PC-3 (cell line): ENCODE data around the gene PDHX. TPM values are rescaled to one million over a fixed set of nuclear protein-coding genes. Genes with fewer than 3 reads are reported as not detected.

Source experiments
- ATAC-seq: fragments of 200-7000 bp; cut with Tn5 transposase; 2 replicates; pipeline ENCODE4 v1.9.1; 2020; ENCODE audit warnings: mild to moderate bottlenecking, moderate library complexity
- BruUV-seq: library from RNA; stranded (reverse); fragments of 400-500 nt; replicated peaks from 2 replicates; lab custom pipeline; 2021; lab: Mats Ljungman, UMichigan
- CTCF ChIA-PET: fragments of 300-600 bp; sonication (Branson Sonifier 250); formaldehyde crosslinking; loops from one replicate; lab custom pipeline; 2022; ENCODE audit warnings: antibody characterized with exemption; lab: Charles Lee
- POLR2A ChIA-PET: fragments of 300-600 bp; sonication (Branson Sonifier 250); formaldehyde crosslinking; loops from one replicate; lab custom pipeline; 2022; ENCODE audit warnings: antibody characterized with exemption; ENCODE audit not compliant: unreplicated experiment; lab: Charles Lee
- DNase-seq: peaks from one replicate; pipeline ENCODE4 v3.0.0-alpha.2; 2015
- H2AFZ ChIP-seq: fragments of 300-600 bp; sonication (generic); 2 replicates; pipeline ENCODE4 v1.6.0; 2016; ENCODE audit warnings: antibody characterized with exemption, low read length
- H3F3A ChIP-seq: fragments of 300-600 bp; sonication (generic); one replicate; pipeline ENCODE4 v1.6.0; 2017; ENCODE audit warnings: antibody characterized with exemption, low read length, control low read depth, mild to moderate bottlenecking; ENCODE audit not compliant: unreplicated experiment
- H3K27ac ChIP-seq: fragments of 300-600 bp; sonication (generic); 2 replicates; pipeline ENCODE4 v1.5.1; 2016; ENCODE audit warnings: mild to moderate bottlenecking, low read length
- H3K27me3 ChIP-seq: fragments of 300-600 bp; sonication (generic); 2 replicates; pipeline ENCODE4 v1.6.1; 2016; ENCODE audit warnings: low read length, mixed read lengths
- H3K36me3 ChIP-seq: fragments of 300-600 bp; sonication (generic); 2 replicates; pipeline ENCODE4 v1.6.1; 2016; ENCODE audit warnings: low read depth, mixed run types, low read length, mixed read lengths
- H3K4me1 ChIP-seq: fragments of 300-600 bp; sonication (generic); 2 replicates; pipeline ENCODE4 v1.5.1; 2016; ENCODE audit warnings: low read length; ENCODE audit not compliant: insufficient read depth
- H3K4me2 ChIP-seq: fragments of 300-600 bp; sonication (generic); 2 replicates; pipeline ENCODE4 v1.6.0; 2016; ENCODE audit warnings: low read length
- H3K4me3 ChIP-seq: fragments of 300-600 bp; sonication (generic); 2 replicates; pipeline ENCODE4 v1.5.1; 2016; ENCODE audit warnings: mild to moderate bottlenecking, low read length, mixed read lengths
- H3K79me2 ChIP-seq: fragments of 300-600 bp; sonication (generic); 2 replicates; pipeline ENCODE4 v1.6.1; 2017; ENCODE audit warnings: low read length, mixed read lengths
- H3K9ac ChIP-seq: fragments of 300-600 bp; sonication (generic); 2 replicates; pipeline ENCODE4 v1.6.0; 2016; ENCODE audit warnings: mild to moderate bottlenecking, low read length
- H3K9me2 ChIP-seq: fragments of 300-600 bp; sonication (generic); replicated peaks from 2 replicates; pipeline ENCODE4 v1.6.1; 2016; ENCODE audit warnings: mixed run types, low read length, mixed read lengths
- H3K9me3 ChIP-seq: fragments of 300-600 bp; sonication (generic); 2 replicates; pipeline ENCODE4 v1.6.1; 2016; ENCODE audit warnings: low read length, mixed read lengths
- H4K20me1 ChIP-seq: fragments of 300-600 bp; sonication (generic); 2 replicates; pipeline ENCODE4 v1.6.1; 2016; ENCODE audit warnings: low read length, mixed read lengths
- CTCF ChIP-seq: fragments of 300-600 bp; sonication (generic); conservative IDR thresholded peaks from 2 replicates; pipeline ENCODE4 v1.5.1; 2017; ENCODE audit warnings: antibody characterized with exemption, low read depth, mild to moderate bottlenecking, low read length
- EZH2 ChIP-seq: fragments of 300-600 bp; sonication (generic); IDR thresholded peaks from one replicate; pipeline ENCODE4 v1.6.1; 2017; ENCODE audit warnings: antibody characterized with exemption, mild to moderate bottlenecking, low read length; ENCODE audit not compliant: unreplicated experiment
- EZH2phosphoT487 ChIP-seq: fragments of 300-600 bp; sonication (generic); IDR thresholded peaks from 2 replicates; pipeline ENCODE4 v1.6.1; 2018; ENCODE audit warnings: mild to moderate bottlenecking, antibody characterized with exemption, low read length, borderline replicate concordance
- intact Hi-C: fragments of 100-400 bp; cut with micrococcal nuclease; formaldehyde crosslinking; loops from 2 replicates; pipeline ENCODE4 v1.9.0; 2023
- total RNA-seq: library from RNA; depleted of rRNA; stranded (reverse); fragments of >200 nt; gene quantifications from 2 replicates; pipeline ENCODE4 v1.2.3, GENCODE V29; 2014

The PDHX gene
- total RNA-seq, 1 experiment from 2014 or later = 20.3 TPM

GRCh38 chr11:34999453-34999852, 83.0 kb downstream of the PDHX start:
- no peaks in the 10 kb centered on the region for H3K27me3 ChIP-seq
- TF ChIP-seq CTCF = no peak
- no peak for TF ChIP-seq EZH2
- TF ChIP-seq EZH2phosphoT487 = no peak
- ChIA-PET POLR2A (no interaction called here), CTCF (no interaction called here)
- no peaks in the 10 kb centered on the region for H4K20me1 ChIP-seq
- H3F3A ChIP-seq = no peaks in the 10 kb centered on the region
- no peaks in the 10 kb centered on the region for H3K36me3 ChIP-seq
- H3K4me2 ChIP-seq = no peak overlapping the region
- no peak overlapping the region for H2AFZ ChIP-seq
- H3K27ac ChIP-seq = no peak overlapping the region
- peaks cover 33% of the 10 kb centered on the region for H3K4me1 ChIP-seq
- ATAC-seq (no peak), DNase-seq (no peak)
- H3K4me3 ChIP-seq = no peak overlapping the region
- no peaks in the 10 kb centered on the region for H3K79me2 ChIP-seq
- no peaks in the 10 kb centered on the region for H3K9me2 ChIP-seq
- no peak overlapping the region for H3K9ac ChIP-seq
- BruUV-seq = no TSS peak
- no peaks in the 10 kb centered on the region for H3K9me3 ChIP-seq
- intact Hi-C loops = loop anchor here (2.0 to 5.0 kb wide), 4 partner anchors 73 to 488 kb away; no protein-coding TSS in a partner anchor

GRCh38 chr11:35003186-35003585, 86.8 kb downstream of the PDHX start:
- intact Hi-C loops = loop anchor here (5.0 to 10.0 kb wide), 2 partner anchors 164 to 232 kb away; no protein-coding TSS in a partner anchor
- Histone ChIP-seq H3K36me3 (no peaks in the 10 kb centered on the region), H3K9me3 (no peaks in the 10 kb centered on the region), H3K9me2 (no peaks in the 10 kb centered on the region), H3K27ac (peak overlapping the region; percentile 92), H4K20me1 (no peaks in the 10 kb centered on the region), H2AFZ (no peak overlapping the region), H3K79me2 (no peaks in the 10 kb centered on the region), H3F3A (no peaks in the 10 kb centered on the region), H3K4me2 (peak overlapping the region; percentile 69), H3K4me1 (peaks cover 53% of the 10 kb centered on the region), H3K27me3 (no peaks in the 10 kb centered on the region), H3K4me3 (no peak overlapping the region), H3K9ac (peak overlapping the region; percentile 57)
- ChIA-PET CTCF (no interaction called here), POLR2A (no interaction called here)
- ATAC-seq = no peak
- DNase-seq = no peak
- no TSS peak for BruUV-seq
- TF ChIP-seq EZH2phosphoT487 (no peak), CTCF (no peak), EZH2 (no peak)

- H3K79me2 ChIP-seq = no peaks in the 10 kb centered on the region
- POLR2A ChIA-PET = no interaction called here
- H3K4me3 ChIP-seq = no peak overlapping the region
- DNase-seq (peak; percentile 63), ATAC-seq (peak; percentile 85)
- peak overlapping the region; percentile 69 for H3K4me2 ChIP-seq
- H4K20me1 ChIP-seq = no peaks in the 10 kb centered on the region
- peak overlapping the region; percentile 92 for H3K27ac ChIP-seq
- H3K36me3 ChIP-seq = no peaks in the 10 kb centered on the region
- H3F3A ChIP-seq = peaks cover 3% of the 10 kb centered on the region
- no peak for TF ChIP-seq EZH2phosphoT487
- TF ChIP-seq CTCF = no peak
- TF ChIP-seq EZH2 = no peak
- H3K27me3 ChIP-seq = no peaks in the 10 kb centered on the region
- H3K9ac ChIP-seq = peak overlapping the region; percentile 57
- intact Hi-C loops = loop anchor here (5.0 to 10.0 kb wide), 2 partner anchors 164 to 231 kb away; no protein-coding TSS in a partner anchor
- no TSS peak for BruUV-seq
- no peak overlapping the region for H2AFZ ChIP-seq
- CTCF ChIA-PET = no interaction called here
- no peaks in the 10 kb centered on the region for H3K9me2 ChIP-seq
- H3K4me1 ChIP-seq = peaks cover 53% of the 10 kb centered on the region
- H3K9me3 ChIP-seq = no peaks in the 10 kb centered on the region
These were observed 87.2 kb downstream of the PDHX start for GRCh38 chr11:35003658-35004057.
